PFSK-1 (cell line): ENCODE measurements around the gene MYMX.

Source experiments
- FOXP2 ChIP-seq: optimal IDR thresholded peaks from 2 replicates; pipeline ENCODE3; 2011; ENCODE audit warnings: borderline replicate concordance, control low read depth, inconsistent platforms; ENCODE audit not compliant: insufficient read depth; ENCODE audit errors: extremely low read length, extremely low read depth
- POLR2AphosphoS5 ChIP-seq: IDR thresholded peaks from 2 replicates; pipeline ENCODE4 v1.6.1; 2012; ENCODE audit warnings: low read depth, mild to moderate bottlenecking, control low read depth, low read length, moderate library complexity
- SIN3A ChIP-seq: IDR thresholded peaks from 2 replicates; pipeline ENCODE4 v1.6.1; 2012; ENCODE audit warnings: mild to moderate bottlenecking, low read length, moderate library complexity, borderline replicate concordance; ENCODE audit not compliant: insufficient read depth
- TAF1 ChIP-seq: IDR thresholded peaks from 2 replicates; pipeline ENCODE4 v1.6.1; 2012; ENCODE audit warnings: low read length, control low read depth, borderline replicate concordance; ENCODE audit not compliant: insufficient read depth

DNA sequence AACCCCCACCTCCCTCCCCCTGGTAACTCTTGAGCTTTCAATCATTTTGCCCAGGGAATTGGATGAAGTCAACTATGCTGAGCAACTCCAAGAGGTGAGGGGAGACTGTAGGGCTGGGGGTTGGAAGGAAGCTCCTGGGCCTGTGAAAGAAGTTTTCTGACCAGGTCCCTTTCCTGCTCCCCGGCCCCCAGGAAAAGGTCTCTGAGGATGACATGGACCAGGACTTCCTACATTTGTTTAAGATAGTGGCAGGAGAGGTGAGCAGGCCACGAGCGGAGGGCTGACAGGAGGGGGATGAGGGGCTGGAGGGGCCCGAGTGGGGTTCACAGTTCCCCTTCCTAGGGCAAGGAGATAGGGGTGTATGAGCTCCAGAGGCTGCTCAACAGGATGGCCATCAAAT lies 36.3 kb upstream of the MYMX start:
- TF ChIP-seq POLR2AphosphoS5 = no peak
- no peak for TF ChIP-seq SIN3A
- no peak for TF ChIP-seq FOXP2
- TF ChIP-seq TAF1 = no peak
